Naive B cell (primary cell): Measurements from ENCODE around the gene TRUB1. TPM values are rescaled to one million over a fixed set of nuclear protein-coding genes. Genes with fewer than 3 reads are reported as not detected.
A peak's percentile ranks its signal among the peaks of the same experiment; 100 is the strongest.
"Not testable (repeated sequence)": the region's sequence is repeated elsewhere in the genome, so short reads cannot be mapped to it uniquely, and the experiment has no call there.

Experiments
- ATAC-seq, 2 donors: fragments of 150-1000 bp; cut with Tn5 transposase; 2 replicates each; pipeline ENCODE4 v1.10.0; 2021; ENCODE audit warnings: low read depth in 2 of 2, mild to moderate bottlenecking in 2 of 2, moderate library complexity in 2 of 2
- DNase-seq: peaks from one replicate; pipeline ENCODE4 v3.0.0; 2022
- H3K27ac Mint-ChIP-seq, 6 donors: one replicate each; pipeline ENCODE4 v1.8.0; 2020 to 2022; ENCODE audit warnings: mild to moderate bottlenecking in 6 of 6, mixed read lengths in 6 of 6, moderate library complexity in 5 of 6, inconsistent platforms in 2 of 6
- H3K27me3 Mint-ChIP-seq, 3 donors: one replicate each; pipeline ENCODE4 v1.8.0; 2021 to 2022; ENCODE audit warnings: mixed read lengths in 3 of 3, mild to moderate bottlenecking in 1 of 3
- H3K36me3 Mint-ChIP-seq, 2 donors: one replicate each; pipeline ENCODE4 v1.8.0; 2020 to 2022; ENCODE audit warnings: mixed read lengths in 2 of 2, inconsistent platforms in 1 of 2, mild to moderate bottlenecking in 1 of 2
- H3K4me1 Mint-ChIP-seq, 3 donors: one replicate each; pipeline ENCODE4 v1.8.0; 2020 to 2022; ENCODE audit warnings: mixed read lengths in 3 of 3, inconsistent platforms in 1 of 3, mild to moderate bottlenecking in 1 of 3, moderate library complexity in 1 of 3
- H3K4me3 Mint-ChIP-seq, 8 donors: one replicate each; pipeline ENCODE4 v1.8.0; 2020 to 2022; ENCODE audit warnings: mild to moderate bottlenecking in 8 of 8, mixed read lengths in 8 of 8, moderate library complexity in 8 of 8, inconsistent platforms in 2 of 8
- H3K9me3 Mint-ChIP-seq, 7 donors: one replicate each; pipeline ENCODE4 v1.8.0; 2020 to 2022; ENCODE audit warnings: mixed read lengths in 7 of 7, mild to moderate bottlenecking in 5 of 7, inconsistent platforms in 2 of 7, moderate library complexity in 1 of 7
- polyA plus RNA-seq, 6 donors: library from polyadenylated mRNA; unstranded; fragments of 300-500 nt; fragmentation: Illumina TruSeq; gene quantifications; one replicate each; pipeline ENCODE4 v1.2.3, GENCODE V29; 2021; ENCODE audit warnings: low read depth in 6 of 6

TRUB1 gene
- 10 to 100 TPM; 12.2 to 23.5 (median 13.5) TPM for polyA plus RNA-seq

DNA sequence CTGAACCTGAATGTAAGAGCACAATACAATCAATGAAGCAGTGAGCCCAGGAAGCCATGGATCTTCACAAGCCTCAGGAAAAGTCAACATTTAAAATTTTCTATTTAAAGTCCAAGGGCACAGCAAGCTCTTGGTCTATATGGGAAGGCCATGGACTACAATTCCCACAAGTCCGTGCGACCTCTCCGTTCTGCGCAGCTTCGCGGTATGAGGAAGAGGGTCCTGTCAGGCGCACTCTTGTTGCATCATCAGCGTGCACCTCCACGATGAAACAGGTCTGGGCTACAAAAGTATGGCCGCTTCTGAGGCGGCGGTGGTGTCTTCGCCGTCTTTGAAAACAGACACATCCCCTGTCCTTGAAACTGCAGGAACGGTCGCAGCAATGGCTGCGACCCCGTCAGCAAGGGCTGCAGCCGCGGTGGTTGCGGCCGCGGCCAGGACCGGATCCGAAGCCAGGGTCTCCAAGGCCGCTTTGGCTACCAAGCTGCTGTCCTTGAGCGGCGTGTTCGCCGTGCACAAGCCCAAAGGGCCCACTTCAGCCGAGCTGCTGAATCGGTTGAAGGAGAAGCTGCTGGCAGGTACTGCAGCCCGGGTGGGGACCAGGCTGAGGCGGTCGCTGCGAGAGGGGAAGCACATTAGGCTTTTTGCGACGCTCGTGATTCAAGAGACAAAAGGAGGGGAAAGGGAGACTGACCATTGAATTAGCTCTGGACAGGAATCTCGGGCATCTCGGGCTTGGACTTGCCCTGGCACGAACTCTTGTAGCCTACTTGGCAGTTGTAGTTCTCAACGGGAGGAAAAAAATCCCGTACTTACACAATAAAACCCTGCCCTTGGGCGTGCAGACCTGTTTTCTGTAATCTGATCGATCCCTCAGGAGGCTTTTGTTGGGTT is at the start of gene TRUB1:
TSS of gene TRUB1 (plus strand) at position 234 of the 894 bp plus-strand sequence. CDS start at position 293, 59 bp downstream.
- Mint-ChIP-seq H3K4me3 (peak within 1 kb of the TSS; percentile 92 to 99 (median 97)), H3K27ac (peak within 1 kb of the TSS; percentile 89 to 97 (median 95)), H3K9me3 (no peaks in the 10 kb centered on the region), H3K36me3 (peaks cover 0 to 9% of the 10 kb centered on the region in 2 donors), H3K27me3 (no peaks in the 10 kb centered on the region), H3K4me1 (peaks cover 16 to 36% (median 31%) of the 10 kb centered on the region in 3 donors)
- peak; percentile 85 for DNase-seq
- peak; percentile 100 for ATAC-seq

DNA sequence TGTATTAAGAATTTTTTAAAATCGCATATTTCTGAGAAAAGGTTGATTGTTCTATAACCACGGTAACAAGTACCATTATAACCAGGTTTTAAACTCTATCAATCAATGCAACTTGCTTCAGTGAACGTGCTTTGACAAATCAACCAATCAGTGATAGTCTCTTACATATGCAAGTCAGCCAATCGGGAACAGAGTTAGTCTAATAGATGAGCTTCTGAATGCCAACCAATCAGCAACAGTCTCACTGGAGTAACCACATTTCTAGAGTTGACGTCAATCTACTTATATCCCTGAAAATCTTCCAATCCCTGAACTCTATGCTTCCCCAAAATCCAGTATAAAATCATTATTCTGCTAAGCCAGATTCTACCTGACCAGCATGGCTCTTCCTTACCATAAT is 44.7 kb upstream of the TRUB1 start:
- no peak for ATAC-seq
- H3K27ac Mint-ChIP-seq, result no peak overlapping the region
- H3K4me1 Mint-ChIP-seq, result no peaks in the 10 kb centered on the region
- H3K4me3 Mint-ChIP-seq, result no peak overlapping the region
- peaks cover 5 to 15% (median 7%) of the 10 kb centered on the region in 3 donors for H3K27me3 Mint-ChIP-seq
- DNase-seq, result no peak
- no peaks in the 10 kb centered on the region for H3K36me3 Mint-ChIP-seq
- H3K9me3 Mint-ChIP-seq, result peaks cover 0 to 3% (median 0%) of the 10 kb centered on the region in 7 donors

DNA sequence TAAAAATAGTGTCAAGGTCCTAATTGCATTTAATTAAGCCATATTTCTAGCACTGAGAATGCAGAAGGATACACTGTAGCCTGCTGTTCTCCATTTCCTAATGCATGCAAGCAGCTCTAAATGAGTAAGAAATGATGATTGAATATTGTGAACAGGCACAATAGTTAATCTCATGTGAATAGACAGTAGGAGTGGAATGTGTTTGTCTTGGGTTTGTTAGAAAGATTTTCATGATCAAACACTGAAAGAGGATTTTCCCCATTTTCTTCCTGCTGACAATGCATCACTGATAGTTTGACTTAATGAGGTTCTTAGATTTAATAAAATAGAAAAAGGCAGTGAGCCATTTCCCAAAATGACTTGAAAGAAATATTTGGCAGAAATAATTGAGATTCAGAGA is 43.1 kb upstream of the TRUB1 start:
- H3K27me3 Mint-ChIP-seq, result peaks cover 0 to 5% (median 0%) of the 10 kb centered on the region in 3 donors
- H3K4me3 Mint-ChIP-seq, result no peak overlapping the region
- no peaks in the 10 kb centered on the region for H3K36me3 Mint-ChIP-seq
- H3K9me3 Mint-ChIP-seq, result no peaks in the 10 kb centered on the region
- ATAC-seq (no peak), DNase-seq (no peak)
- H3K4me1 Mint-ChIP-seq, result no peaks in the 10 kb centered on the region
- H3K27ac Mint-ChIP-seq, result no peak overlapping the region

DNA sequence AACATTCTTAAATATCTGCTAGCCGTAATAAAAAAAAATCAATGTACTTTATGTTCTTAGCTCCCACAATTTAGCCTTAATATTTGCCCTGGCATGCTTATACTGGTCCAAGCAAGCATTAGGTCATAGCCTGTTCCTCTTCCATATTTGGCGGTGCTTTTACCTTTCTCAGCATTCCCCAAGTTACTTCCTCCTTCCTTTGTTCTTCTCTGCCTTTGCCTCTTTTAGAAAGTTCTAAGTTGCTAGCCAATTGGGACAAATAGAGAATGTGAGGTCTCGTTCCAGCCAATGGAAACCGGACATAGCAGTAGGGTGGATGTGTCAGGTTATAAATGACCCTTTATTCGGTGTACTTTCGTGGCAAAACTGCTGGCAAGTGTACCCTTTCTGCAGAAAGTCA is 41.0 kb upstream of the TRUB1 start:
- not testable (repeated sequence) for H3K4me1 Mint-ChIP-seq, ATAC-seq, H3K4me3 Mint-ChIP-seq, H3K36me3 Mint-ChIP-seq, DNase-seq, H3K27me3 Mint-ChIP-seq, H3K9me3 Mint-ChIP-seq, H3K27ac Mint-ChIP-seq

DNA sequence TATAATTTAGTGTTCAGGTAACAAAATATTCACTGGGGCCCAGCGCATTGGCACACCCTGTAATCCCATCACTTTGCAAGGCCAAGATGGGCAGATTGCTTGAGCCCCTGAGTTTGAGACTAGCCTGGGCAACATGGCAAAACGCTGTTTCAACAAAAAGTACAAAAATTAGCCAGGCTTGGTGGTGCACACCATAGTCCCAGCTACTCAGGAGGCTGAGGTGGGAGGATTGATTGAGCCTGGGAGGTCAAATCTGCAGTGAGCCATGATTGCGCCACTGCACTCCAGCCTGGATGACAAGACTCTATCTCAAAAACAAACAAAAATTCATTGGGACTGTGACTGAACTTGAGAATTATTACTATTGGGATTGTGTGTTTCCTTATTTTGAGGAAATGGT is 40.4 kb upstream of the TRUB1 start:
- no peaks in the 10 kb centered on the region for H3K4me1 Mint-ChIP-seq
- H3K4me3 Mint-ChIP-seq, result no peak overlapping the region
- H3K27me3 Mint-ChIP-seq, result peaks cover 0 to 5% (median 4%) of the 10 kb centered on the region in 3 donors
- no peaks in the 10 kb centered on the region for H3K36me3 Mint-ChIP-seq
- ATAC-seq (no peak), DNase-seq (no peak)
- no peak overlapping the region for H3K27ac Mint-ChIP-seq
- no peaks in the 10 kb centered on the region for H3K9me3 Mint-ChIP-seq

DNA sequence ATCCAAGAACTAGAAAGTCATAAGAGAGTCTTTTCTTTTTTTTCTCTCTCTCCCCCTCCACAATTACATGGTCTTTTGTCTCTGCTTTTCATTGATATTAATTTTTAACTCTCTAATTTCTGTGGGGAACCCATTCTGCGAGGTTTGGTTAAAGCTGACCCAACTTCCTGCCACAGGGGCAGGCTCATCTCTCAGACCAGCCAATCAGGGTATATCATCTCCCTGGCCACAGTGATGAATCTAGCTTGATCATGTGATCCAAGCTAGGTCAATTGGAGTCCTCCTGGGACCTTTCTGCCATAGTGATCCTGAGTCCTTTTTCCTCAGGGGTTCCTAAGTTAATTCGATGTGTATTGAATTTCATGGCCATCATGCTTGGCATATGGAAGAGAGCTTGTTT is 38.0 kb upstream of the TRUB1 start:
- Mint-ChIP-seq H3K4me1 (no peaks in the 10 kb centered on the region), H3K27ac (no peak overlapping the region)
- ATAC-seq, result no peak

DNA sequence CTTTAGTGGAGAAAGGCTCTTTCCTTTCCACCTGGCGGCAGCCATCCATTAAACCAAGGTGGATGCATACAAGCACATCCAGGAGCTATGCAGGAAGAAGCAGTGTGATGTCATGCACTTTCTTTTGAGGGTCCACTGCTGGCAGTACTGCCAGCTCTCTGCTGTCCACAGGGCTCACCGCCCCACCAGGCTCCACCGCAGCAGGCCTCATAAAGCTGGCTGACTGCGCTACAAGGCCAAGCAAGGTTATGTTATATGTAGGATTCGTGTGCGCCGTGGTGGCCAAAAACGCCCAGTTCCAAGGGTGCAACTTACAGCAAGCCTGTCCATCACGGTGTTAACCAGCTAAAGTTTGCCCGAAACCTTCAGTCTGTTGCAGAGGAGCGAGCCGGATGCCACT is 37.3 kb upstream of the TRUB1 start:
- H3K9me3 Mint-ChIP-seq, result no peaks in the 10 kb centered on the region
- no peak overlapping the region for H3K27ac Mint-ChIP-seq
- no peak for ATAC-seq
- no peak overlapping the region for H3K4me3 Mint-ChIP-seq
- no peak for DNase-seq
- no peaks in the 10 kb centered on the region for H3K36me3 Mint-ChIP-seq
- peaks cover 0 to 11% (median 0%) of the 10 kb centered on the region in 3 donors for H3K27me3 Mint-ChIP-seq
- H3K4me1 Mint-ChIP-seq, result no peaks in the 10 kb centered on the region

More for the DNA sequence above, 38.0 kb upstream of the TRUB1 start:
- no peak for DNase-seq
- H3K9me3 Mint-ChIP-seq, result no peaks in the 10 kb centered on the region
- peaks cover 0 to 11% (median 0%) of the 10 kb centered on the region in 3 donors for H3K27me3 Mint-ChIP-seq
- no peaks in the 10 kb centered on the region for H3K36me3 Mint-ChIP-seq
- H3K4me3 Mint-ChIP-seq, result no peak overlapping the region

DNA sequence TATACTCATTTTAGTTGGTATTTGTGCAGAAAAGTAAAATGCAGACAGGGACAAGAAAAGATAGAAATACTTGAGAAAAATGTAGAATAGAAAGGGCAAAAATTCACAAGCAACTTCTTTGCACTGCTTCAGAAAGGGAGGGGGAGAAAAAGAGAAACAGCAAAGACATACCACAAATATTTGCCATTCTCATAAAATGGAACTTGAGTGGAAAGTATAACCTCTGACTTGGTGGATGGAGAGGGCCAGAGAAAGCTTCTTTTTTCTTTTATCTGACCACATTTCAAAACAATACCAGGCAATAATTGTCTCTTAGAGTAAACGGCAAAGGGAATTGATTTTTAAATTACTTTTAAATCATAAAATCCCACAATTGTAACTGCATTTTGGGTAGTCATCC is 35.8 kb upstream of the TRUB1 start:
- no peak overlapping the region for H3K27ac Mint-ChIP-seq
- ATAC-seq (no peak), DNase-seq (no peak)
- H3K4me3 Mint-ChIP-seq, result no peak overlapping the region
- H3K27me3 Mint-ChIP-seq, result peaks cover 0 to 11% (median 5%) of the 10 kb centered on the region in 3 donors
- H3K36me3 Mint-ChIP-seq, result no peaks in the 10 kb centered on the region
- no peaks in the 10 kb centered on the region for H3K4me1 Mint-ChIP-seq
- H3K9me3 Mint-ChIP-seq, result no peaks in the 10 kb centered on the region

DNA sequence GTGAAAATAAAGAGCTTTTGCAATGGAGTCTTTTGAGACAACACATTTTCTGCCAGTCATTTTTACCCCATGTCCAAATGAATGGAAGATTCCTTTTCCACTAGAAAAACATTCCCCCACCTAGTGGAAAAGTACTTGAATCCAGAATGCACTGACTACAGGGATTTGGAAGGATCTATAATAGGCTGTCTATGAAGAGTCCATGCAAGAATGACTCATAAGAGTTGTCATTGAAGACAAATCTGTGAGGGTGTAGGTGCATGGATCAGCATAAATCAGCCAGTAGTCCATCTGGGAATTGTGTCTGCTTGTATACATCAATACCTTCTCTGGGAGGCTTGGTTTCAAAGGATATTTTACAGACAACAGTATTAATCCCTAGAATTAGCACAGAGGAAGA is 32.5 kb upstream of the TRUB1 start:
- peaks cover 0 to 19% (median 5%) of the 10 kb centered on the region in 3 donors for H3K27me3 Mint-ChIP-seq
- no peaks in the 10 kb centered on the region for H3K36me3 Mint-ChIP-seq
- ATAC-seq, result no peak

DNA sequence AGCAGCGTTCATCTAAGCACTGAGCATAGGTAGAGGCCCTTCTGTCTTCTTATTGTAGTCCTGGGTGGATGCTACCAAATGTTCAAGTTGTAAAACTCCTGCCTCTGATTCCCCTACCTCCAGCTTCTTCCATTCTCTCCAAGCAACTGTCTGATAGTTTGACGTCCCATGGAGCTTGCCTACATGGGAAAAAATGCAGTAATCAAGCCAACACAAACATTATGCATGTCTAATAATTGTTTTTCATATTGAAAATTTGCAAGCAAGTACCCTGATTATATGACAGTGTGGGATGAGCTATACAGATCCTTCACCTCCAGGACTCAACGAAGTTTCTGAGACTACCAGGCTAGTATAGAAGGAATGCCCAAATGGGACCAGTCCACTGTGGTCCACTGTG is 31.0 kb upstream of the TRUB1 start:
- H3K27ac Mint-ChIP-seq, result no peak overlapping the region
- no peak for DNase-seq

More for the DNA sequence above, 32.5 kb upstream of the TRUB1 start:
- no peak overlapping the region for H3K4me3 Mint-ChIP-seq
- H3K27ac Mint-ChIP-seq, result no peak overlapping the region
- H3K4me1 Mint-ChIP-seq, result no peaks in the 10 kb centered on the region
- no peaks in the 10 kb centered on the region for H3K9me3 Mint-ChIP-seq
- no peak for DNase-seq

DNA sequence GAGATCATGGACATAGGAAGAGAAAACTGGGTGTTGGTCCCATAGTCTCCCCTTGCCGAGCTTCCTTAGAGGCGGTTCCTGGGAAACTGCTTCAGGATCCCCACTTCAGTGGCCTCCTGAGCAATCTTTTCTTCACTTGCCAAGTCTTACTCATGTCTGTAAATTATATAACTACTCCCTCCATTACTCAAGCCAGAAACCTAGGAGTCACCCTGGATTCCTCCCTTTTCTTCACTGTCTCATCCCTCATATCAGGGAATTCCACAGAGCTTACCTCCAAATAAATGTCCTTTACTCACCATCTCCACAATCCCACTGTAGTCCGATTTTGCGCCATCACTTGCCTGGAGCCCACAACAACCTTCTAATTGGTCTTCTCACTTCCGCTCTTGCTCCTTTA is 29.1 kb upstream of the TRUB1 start:
- H3K27me3 Mint-ChIP-seq, result peaks cover 0 to 15% (median 5%) of the 10 kb centered on the region in 3 donors

More for the DNA sequence above, 31.0 kb upstream of the TRUB1 start:
- Mint-ChIP-seq H3K4me3 (no peak overlapping the region), H3K36me3 (no peaks in the 10 kb centered on the region), H3K4me1 (no peaks in the 10 kb centered on the region), H3K9me3 (no peaks in the 10 kb centered on the region), H3K27me3 (peaks cover 0 to 17% (median 5%) of the 10 kb centered on the region in 3 donors)
- no peak for ATAC-seq

DNA sequence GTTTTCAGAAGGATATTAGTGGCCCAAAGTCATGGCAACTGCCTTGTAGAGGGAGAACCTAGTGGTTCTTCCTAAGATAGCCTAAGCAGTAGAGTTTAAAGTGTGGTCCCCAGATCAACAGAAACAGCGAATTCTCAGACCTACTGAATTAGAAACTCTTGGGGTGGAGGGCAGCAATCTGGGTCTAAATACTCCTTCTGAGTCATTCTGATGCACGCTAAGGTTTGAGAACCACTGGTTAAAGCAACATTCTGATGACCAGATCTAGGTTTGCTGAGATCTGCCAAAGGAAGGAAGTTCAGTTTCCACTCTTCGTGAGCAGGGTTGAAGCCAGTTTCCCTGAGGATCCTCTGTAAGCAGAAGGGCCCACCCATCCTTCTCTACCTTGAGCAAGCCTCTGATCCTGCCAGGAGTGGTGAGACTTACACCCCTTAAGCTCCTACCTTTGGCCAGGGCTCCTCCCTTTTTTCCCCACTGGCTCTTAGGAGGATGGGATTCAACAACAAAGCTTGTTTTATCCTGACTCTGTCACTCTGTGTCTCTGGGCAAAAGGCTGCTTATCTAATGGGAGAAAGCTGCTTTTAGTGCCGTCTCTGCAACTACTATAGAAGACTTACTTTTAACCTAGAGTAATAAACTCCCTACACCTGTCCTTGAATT is 26.8 kb upstream of the TRUB1 start:
- Mint-ChIP-seq H3K27ac (no peak overlapping the region), H3K9me3 (no peaks in the 10 kb centered on the region), H3K27me3 (peaks cover 0 to 8% (median 5%) of the 10 kb centered on the region in 3 donors), H3K4me3 (no peak overlapping the region), H3K36me3 (no peaks in the 10 kb centered on the region), H3K4me1 (no peaks in the 10 kb centered on the region)
- no peak for ATAC-seq
- no peak for DNase-seq

More for the DNA sequence above, 29.1 kb upstream of the TRUB1 start:
- H3K9me3 Mint-ChIP-seq, result no peaks in the 10 kb centered on the region
- no peaks in the 10 kb centered on the region for H3K4me1 Mint-ChIP-seq
- H3K36me3 Mint-ChIP-seq, result no peaks in the 10 kb centered on the region
- ATAC-seq (no peak), DNase-seq (no peak)
- no peak overlapping the region for H3K27ac Mint-ChIP-seq
- H3K4me3 Mint-ChIP-seq, result no peak overlapping the region

DNA sequence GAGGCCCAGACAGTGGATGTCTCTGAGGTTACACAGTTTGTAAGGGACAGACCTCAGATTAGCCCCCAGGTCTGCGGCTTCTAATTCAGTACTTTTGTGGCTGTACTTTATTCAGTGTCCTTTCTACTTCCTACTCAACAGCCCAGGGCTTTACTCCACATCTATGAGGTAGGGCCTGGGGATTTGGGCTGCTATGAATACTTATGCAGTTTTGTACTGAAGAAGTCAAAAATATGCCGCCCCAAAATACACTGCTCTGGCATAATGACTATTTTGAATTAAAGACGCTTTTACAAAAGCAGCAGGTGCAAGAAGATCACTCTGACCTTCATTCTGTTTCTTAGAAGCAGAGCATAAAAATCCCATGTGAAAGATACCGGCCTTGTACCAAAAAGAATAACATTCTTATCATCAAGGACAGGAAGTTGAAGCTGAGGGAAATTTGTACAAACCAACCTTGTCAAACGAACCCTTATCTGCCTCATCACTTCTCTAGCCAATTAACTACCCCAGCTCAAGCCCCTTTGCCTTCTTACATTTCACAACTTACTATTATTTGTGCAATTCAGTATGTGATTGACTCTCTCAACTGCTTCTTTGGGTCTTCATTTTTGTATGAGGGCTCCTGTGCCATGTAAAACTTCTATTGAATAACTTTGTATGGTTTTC is 26.1 kb upstream of the TRUB1 start:
- no peak overlapping the region for H3K4me3 Mint-ChIP-seq
- no peaks in the 10 kb centered on the region for H3K36me3 Mint-ChIP-seq
- no peaks in the 10 kb centered on the region for H3K4me1 Mint-ChIP-seq
- no peak for DNase-seq
- no peak overlapping the region for H3K27ac Mint-ChIP-seq
- H3K9me3 Mint-ChIP-seq, result no peaks in the 10 kb centered on the region
- peaks cover 0 to 8% (median 1%) of the 10 kb centered on the region in 3 donors for H3K27me3 Mint-ChIP-seq
- ATAC-seq, result no peak
